Measurements from ENCODE around the gene OXSR1.
"Not testable (repeated sequence)": the region's sequence is repeated elsewhere in the genome, so short reads cannot be mapped to it uniquely, and the experiment has no call there.

Gene OXSR1

GRCh38 chr3:38276081-38276916 lies 111.0 kb downstream of the OXSR1 start:
- no peak for DNase-seq

DNA sequence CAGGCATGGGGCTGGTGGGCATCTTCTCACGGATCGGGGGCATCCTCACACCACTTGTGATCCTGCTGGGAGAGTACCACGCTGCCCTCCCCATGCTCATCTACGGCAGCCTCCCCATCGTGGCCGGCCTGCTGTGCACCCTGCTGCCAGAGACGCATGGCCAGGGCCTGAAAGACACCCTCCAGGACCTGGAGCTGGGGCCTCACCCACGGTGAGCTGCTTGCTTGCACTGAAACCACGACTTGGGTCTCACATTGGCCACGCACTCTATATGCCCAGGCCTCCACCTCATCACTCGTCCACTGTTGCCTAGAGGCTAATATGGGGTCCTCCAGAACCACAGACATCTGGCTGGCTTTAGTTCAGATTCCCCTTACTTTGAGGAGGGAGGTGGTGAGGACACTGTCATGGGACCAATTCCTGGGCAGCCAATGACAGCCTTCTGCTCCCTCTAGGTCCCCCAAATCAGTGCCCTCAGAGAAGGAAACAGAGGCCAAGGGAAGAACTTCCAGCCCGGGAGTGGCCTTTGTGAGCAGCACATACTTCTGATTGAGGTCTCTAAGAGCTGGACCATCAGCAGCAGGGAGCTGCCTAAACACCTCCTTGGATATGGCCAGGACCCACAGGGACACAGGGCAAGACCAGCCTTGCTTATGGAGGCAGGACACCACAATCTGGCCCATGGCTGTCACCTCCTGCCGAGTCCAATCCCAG lies 111.7 kb downstream of the OXSR1 start:
- DNase-seq = no peak

DNA sequence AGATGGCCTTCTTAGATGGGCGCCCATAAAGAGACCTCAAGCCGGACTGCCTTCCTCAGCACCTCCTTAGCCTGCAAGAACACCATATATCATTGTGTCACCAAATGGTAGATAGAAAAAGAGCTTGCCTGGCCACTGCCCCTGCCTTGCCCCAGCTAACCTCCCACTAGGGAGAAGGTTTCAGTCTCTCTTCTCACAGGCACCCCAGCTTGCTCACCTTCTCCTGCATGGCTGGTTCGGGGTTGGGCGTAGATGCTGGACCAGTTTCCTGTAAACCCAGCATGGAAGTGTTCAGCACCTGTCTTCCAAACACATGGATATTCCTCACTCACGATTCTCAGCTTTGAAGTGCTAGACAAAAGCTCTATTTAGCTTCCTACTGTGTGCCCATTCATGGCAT lies 113.5 kb downstream of the OXSR1 start:
- no peak for DNase-seq

GRCh38 chr3:38281895-38282686 lies 116.8 kb downstream of the OXSR1 start, which contains the start of gene SLC22A14:
Gene SLC22A14, plus strand, starts transcription at chr3:38282294. Its CDS starts 23,733 bp downstream, at chr3:38306027.
- no peak for DNase-seq

DNA sequence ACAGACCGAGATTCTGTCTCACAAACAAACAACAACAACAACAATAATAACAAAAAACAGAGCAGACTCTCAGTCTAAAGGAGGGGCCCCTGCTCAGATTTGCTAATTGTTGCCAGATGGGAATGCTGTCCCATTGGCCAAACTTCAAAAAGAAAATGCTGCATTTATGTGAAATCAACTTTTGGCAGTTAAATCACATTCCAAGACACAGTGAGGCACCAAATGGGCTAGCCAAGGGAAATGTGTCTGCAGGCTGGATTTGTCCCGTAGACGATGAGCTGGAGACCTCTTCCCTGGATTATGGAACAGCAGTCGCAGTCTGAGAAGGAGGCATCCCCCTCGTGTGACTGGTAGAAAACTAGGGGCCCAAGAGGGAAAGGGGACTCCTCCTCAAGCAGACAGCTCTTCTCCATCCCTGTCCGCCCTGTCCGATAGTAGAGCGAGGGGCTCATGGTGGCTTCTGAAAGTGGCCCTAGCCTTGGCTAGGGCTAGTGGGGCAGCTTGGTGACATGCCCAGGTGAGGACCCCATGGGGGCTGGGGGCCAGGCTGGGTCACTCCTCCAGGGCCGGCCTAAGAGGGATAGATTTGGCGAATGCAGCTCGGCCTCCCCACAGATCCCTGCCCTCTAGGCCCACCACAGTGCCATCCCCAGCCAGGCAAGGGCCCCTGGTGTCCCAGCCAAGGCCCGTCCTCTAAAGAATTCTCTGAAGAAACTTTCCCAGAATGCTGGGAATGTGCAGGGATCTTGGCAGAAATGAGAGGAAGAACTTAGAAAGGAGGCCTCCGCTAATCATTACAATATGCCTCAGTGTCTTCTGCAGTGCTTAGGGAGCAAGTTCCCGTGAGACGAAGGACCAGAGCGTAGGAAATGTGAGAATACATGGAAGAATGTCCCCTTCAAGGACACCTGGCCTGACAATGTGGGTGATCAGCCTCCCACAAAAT lies 118.7 kb downstream of the OXSR1 start:
- no peak for DNase-seq

GRCh38 chr3:38284756-38285150 lies 119.4 kb downstream of the OXSR1 start:
- no peak for DNase-seq

- DNase-seq = not testable (repeated sequence)
Measured at GRCh38 chr3:38289286-38290217, 124.2 kb downstream of the OXSR1 start.

DNA sequence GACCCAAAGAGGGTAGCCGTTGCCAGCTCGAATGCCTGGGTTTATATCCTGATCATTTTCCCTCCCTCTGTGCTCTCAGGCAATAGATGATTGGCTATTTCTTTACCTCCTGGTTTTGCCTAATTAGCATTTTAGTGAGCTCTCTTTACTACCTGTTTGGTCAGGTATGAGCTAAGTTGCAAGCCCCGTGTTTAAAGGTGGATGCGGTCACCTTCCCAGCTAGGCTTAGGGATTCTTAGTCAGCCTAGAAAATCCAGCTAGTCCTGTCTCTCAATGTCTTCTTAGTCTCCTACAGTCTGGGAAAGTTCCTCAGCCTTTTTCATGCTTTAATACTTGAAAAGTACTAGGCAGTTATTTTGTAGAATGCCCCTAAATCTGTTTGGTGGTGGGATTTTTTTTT lies 131.7 kb downstream of the OXSR1 start:
- not testable (repeated sequence) for DNase-seq

DNA sequence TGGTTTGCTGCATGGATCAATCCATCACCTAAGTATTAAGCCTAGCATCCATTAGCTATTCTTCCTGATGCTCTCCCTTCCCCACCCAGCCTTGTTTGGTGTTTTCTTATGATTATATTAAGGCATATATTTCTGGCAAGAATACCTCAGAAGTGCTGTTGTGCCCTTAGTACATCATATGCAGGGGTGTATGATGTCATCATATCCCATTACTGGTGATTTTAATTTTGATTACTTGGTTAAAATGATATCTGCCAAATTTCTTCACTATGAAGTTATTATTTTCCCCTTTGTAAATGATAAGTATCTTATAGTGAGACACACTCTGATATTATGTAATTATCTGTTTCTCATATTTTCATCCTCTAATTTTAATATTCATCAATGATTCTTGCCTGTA lies 132.2 kb downstream of the OXSR1 start:
- DNase-seq = no peak

DNA sequence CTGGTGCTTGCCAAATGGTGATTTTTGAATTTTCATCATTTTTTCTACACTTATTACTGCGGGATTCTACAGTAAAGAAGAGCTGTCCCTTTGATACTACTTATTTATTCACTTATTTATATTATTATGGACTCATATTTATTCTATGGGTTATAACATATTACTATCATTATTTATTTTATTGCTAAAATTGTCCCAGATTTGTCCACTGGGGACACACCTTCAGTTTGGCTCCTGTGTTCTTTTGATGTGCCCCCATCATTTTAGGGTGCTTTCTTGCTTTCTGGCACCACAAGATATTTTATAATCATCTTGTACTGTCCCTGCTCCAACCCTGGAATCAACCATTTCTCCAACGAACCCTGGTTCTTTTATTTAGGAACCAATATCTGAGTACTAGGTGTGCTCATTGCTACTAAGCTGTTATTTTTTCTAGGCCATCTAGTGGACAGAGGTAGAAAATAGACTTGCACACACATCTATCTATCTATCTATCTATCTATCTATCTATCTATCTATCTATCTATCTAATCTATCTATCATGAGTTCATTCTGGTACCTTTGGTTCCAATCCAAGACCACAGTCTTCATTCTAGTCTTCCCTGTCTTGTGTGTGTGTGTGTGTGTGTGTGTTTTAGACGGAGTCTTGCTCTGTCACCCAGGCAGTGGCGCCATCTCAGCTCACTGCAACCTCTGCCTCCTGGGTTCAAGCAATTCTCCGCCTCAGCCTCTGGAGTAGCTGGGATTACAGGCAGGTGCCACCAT lies 132.8 kb downstream of the OXSR1 start:
- no peak for DNase-seq

Measured in MV-4-11 (cell line).